ENCODE measurements around the gene MAP2K6. TPM values are rescaled to one million over a fixed set of nuclear protein-coding genes. Genes with fewer than 3 reads are reported as not detected.

MAP2K6 gene
- polyA plus RNA-seq, 1 of the 3 experiments (the other 2 are of a cell fraction): 6.7 TPM

GRCh38 chr17:69534235-69534621 lies 119.7 kb downstream of the MAP2K6 start:
- Histone ChIP-seq H3K4me3 (ENCODE audit: low read depth in 2 of 2, low read length in 1 of 2) (no peak overlapping the region), H3K27ac (ENCODE audit: low read depth in 2 of 2, low read length in 1 of 2) (no peak overlapping the region), H3K27me3 (ENCODE audit: insufficient read depth) (no peaks in the 10 kb centered on the region), H3K9ac (no peak overlapping the region), H3F3A (replicated peaks; ENCODE audit: insufficient read depth) (peaks cover 9% of the 10 kb centered on the region), H3K9me2 (no peaks in the 10 kb centered on the region), H3K4me1 (ENCODE audit: control insufficient read depth in 1 of 2, insufficient read depth in 2 of 2, low read depth in 1 of 2, low read length in 1 of 2) (peaks cover 0 to 3% of the 10 kb centered on the region in 2 experiments; a peak in 1 of 4 replicates), H3K36me3 (replicated peaks in 1 of 2; ENCODE audit: control insufficient read depth in 1 of 2, insufficient read depth in 2 of 2, low read length in 1 of 2) (peaks cover 9 to 14% of the 10 kb centered on the region in 2 experiments), H3K9me3 (no peaks in the 10 kb centered on the region), H3K4me2 (no peak overlapping the region), H2AFZ (ENCODE audit: low read depth) (no peak overlapping the region), H3K79me2 (ENCODE audit: insufficient read depth) (no peaks in the 10 kb centered on the region), H4K20me1 (ENCODE audit: insufficient read depth) (no peaks in the 10 kb centered on the region)
- TF ChIP-seq POLR2AphosphoS5 (IDR thresholded peaks at IDR 0.05; ENCODE audit: low read depth, low read length) (no peak), FOXM1 (IDR thresholded peaks at IDR 0.05; ENCODE audit: low read depth) (no peak), CHD2 (IDR thresholded peaks at IDR 0.05; ENCODE audit: low read length, partially characterized antibody) (no peak), MAX (IDR thresholded peaks at IDR 0.05; ENCODE audit: low read depth) (no peak), RAD21 (IDR thresholded peaks at IDR 0.05; ENCODE audit: low read length) (no peak), PBX3 (IDR thresholded peaks at IDR 0.05) (no peak), USF1 (IDR thresholded peaks at IDR 0.05; ENCODE audit: borderline replicate concordance, low read depth) (no peak), TAF1 (IDR thresholded peaks at IDR 0.05; ENCODE audit: borderline replicate concordance, low read depth, low read length) (no peak), GABPA (IDR thresholded peaks at IDR 0.05; ENCODE audit: low read depth) (no peak), GATA2 (CRISPR knock-in tag; IDR thresholded peaks at IDR 0.05) (no peak), JUND (IDR thresholded peaks at IDR 0.05) (no peak), USF2 (IDR thresholded peaks at IDR 0.05; ENCODE audit: borderline replicate concordance, low read depth, low read length) (no peak), EP300 (IDR thresholded peaks at IDR 0.05; ENCODE audit: borderline replicate concordance in 1 of 2, low read depth in 1 of 2, low read length in 1 of 2) (no peak), MXI1 (IDR thresholded peaks at IDR 0.05; ENCODE audit: low read depth, low read length) (no peak), ZBTB33 (IDR thresholded peaks at IDR 0.05; ENCODE audit: borderline replicate concordance, low read depth) (no peak), TEAD4 (IDR thresholded peaks at IDR 0.05; ENCODE audit: borderline replicate concordance, insufficient read depth) (no peak), NFIC (IDR thresholded peaks at IDR 0.05; ENCODE audit: borderline replicate concordance) (no peak)
- ChIA-PET POLR2A (no interaction called here), CTCF (interaction anchor here (1.1 to 3.4 kb wide), 3 partner anchors 9 to 199 kb away, joined by 3 to 33 read pairs (median 5); no protein-coding TSS in a partner anchor)
- no peak for DNase-seq
- 92% methylated on average over 5 of the region's 5 CpGs for WGBS (ENCODE audit: low lambda C conversion rate)
